ENCODE measurements around the gene TERT.

TERT gene

DNA sequence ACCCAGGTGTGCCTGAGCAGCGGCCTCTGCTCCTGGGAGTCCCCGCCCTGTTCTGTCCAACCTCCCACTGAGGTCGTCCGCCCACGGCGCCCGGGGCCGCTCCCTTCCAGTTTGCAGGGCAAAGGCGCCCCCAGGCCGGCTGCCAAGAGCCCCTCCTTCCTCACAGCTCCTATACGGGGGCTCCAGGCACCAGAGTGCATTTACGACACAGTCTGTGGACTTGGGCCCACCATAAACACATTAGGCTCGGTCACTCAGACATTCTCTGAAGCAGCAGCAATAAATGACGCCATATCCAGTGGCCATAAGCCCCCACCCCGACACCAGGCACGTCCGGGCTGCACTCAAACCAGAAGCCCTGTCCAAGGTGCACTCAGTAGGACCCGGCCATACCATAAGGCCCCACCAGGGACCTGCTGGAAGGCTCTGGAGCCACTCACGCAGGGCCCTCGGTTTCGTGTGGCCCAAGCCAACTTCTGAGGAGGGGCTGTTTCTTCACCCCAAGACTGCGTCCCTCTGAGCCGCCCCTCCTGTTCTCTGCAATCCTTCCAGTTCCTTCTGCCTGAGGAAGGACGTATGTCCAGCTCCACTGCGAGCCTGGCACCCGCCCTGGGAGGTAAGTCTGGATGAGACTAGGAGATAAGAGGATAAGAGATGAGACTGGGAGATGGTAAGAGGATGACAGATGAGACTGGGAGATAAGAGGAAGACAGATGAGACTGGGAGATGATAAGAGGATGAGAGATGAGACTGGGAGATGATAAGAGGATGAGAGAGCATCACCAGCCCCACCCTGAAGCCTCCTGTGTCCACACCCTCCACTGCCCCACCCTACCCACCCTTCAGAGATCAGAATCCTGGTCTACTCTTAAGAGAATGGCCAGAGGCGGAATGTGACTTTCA, 42.9 kb downstream of the TERT start:
- TF ChIP-seq POLR2A (IDR thresholded peaks at IDR 0.05; ENCODE audit: low read depth, low read length), result no peak
- FAIRE-seq (no peak), DNase-seq (ENCODE audit: insufficient read length, low spot score) (no peak)

- TF ChIP-seq POLR2A (IDR thresholded peaks at IDR 0.05; ENCODE audit: low read depth, low read length), result no peak
- FAIRE-seq (no peak), DNase-seq (ENCODE audit: insufficient read length, low spot score) (no peak)
These were observed 45.2 kb downstream of the TERT start for GRCh38 chr5:1249366-1250280.

GRCh38 chr5:1247811-1248210, 47.1 kb downstream of the TERT start:
- FAIRE-seq, result no peak

DNA sequence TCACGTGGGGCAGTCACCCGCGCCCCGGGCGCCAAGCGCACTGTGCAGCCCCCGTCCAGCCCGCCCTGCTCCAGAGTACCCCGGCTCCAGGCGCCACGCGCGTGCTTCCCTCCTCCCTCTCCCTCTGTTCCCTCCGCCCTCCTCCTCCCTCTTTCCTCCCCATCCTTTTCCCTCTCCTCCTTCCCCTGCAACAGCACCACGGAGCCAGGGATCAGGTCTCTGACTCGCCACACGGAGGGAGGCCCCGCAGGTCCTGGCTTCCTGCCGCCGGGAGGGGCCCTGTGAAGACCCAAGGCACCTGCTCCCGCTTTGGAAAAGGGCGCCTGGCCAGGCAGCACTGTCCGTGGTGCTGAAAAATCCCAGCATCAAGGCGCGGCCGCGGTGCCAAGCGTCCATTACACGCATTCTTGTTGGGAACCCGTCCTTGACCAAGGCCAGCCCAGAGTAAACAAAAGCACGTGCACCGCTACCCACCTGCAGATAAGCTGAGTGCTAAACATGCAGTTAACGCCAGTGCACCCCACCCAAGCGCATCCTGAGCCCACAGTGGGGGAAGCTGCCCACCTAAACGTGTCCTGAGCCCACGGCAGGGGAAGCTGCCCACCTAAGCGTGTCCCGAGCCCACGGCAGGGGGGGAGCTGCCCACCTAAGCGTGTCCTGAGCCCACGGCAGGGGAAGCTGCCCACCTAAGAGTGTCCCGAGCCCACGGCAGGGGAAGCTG, 48.0 kb downstream of the TERT start:
- no peak for DNase-seq (ENCODE audit: insufficient read length, low spot score)
- TF ChIP-seq POLR2A (IDR thresholded peaks at IDR 0.05; ENCODE audit: low read depth, low read length), result no peak
- FAIRE-seq, result no peak

More at GRCh38 chr5:1247811-1248210, 47.1 kb downstream of the TERT start:
- no peak for TF ChIP-seq POLR2A (IDR thresholded peaks at IDR 0.05; ENCODE audit: low read depth, low read length)
- no peak for DNase-seq (ENCODE audit: insufficient read length, low spot score)

GRCh38 chr5:1245905-1246576, 48.8 kb downstream of the TERT start:
- DNase-seq (ENCODE audit: insufficient read length, low spot score) (no peak), FAIRE-seq (no peak)
- no peak for TF ChIP-seq POLR2A (IDR thresholded peaks at IDR 0.05; ENCODE audit: low read depth, low read length)

DNA sequence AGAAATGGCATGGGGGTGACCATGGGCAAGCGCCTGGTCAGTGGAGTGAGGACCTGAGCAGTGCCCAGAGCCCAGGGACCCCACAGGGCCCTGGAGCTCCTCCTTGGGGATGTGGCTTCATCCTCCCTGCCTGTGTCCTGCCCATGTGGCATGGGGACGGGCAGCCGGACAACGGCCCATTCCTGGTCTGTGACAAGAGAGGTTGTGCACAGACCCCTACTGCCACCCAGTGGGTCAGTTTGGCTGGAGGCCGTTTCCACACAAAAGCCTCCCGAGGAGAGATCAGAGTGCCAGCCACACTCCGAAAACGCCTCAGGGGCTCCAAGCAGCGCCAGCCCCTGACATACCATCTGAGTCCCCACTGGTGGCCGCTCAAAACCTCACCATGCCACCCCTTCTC, 49.9 kb downstream of the TERT start:
- no peak for TF ChIP-seq POLR2A (IDR thresholded peaks at IDR 0.05; ENCODE audit: low read depth, low read length)
- DNase-seq (ENCODE audit: insufficient read length, low spot score) (no peak), FAIRE-seq (no peak)

GRCh38 chr5:1244255-1244654, 50.6 kb downstream of the TERT start:
- no peak for FAIRE-seq
- no peak for TF ChIP-seq POLR2A (IDR thresholded peaks at IDR 0.05; ENCODE audit: low read depth, low read length)
- no peak for DNase-seq (ENCODE audit: insufficient read length, low spot score)

- TF ChIP-seq POLR2A (IDR thresholded peaks at IDR 0.05; ENCODE audit: low read depth, low read length), result no peak
- DNase-seq (ENCODE audit: insufficient read length, low spot score) (no peak), FAIRE-seq (no peak)
These were observed 51.3 kb downstream of the TERT start for GRCh38 chr5:1243487-1244130.

- DNase-seq (ENCODE audit: insufficient read length, low spot score), result no peak
- no peak for FAIRE-seq
- no peak for TF ChIP-seq POLR2A (IDR thresholded peaks at IDR 0.05; ENCODE audit: low read depth, low read length)
These were observed 52.0 kb downstream of the TERT start for GRCh38 chr5:1242733-1243486.

DNA sequence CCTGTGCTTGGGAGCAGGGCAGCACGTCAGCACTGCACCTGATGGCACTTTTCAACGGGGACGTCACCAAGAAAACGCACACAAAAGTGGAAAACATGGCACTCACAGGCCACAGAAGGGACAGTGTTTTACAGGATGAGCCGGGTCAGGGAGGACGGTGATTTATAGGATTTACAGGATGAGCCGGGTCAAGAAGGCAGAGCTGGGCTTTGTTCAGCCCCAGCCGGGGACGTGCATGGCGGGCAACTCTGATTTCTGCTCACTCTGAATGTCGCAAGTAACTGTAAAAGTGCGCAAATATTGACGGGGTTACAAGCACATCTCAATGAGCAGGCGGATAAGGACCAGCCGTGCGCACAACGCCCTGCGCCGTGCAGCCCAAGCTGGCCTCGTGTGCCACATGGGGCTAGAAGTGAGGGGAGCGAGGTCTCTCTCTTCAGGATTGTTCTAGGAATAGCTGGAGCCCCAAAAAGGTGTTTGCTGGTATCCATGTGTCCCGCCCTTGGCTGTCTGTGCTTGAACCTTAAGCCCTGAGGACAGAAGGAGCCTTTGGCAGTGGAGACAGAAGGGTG, 53.3 kb downstream of the TERT start:
- no peak for FAIRE-seq
- no peak for TF ChIP-seq POLR2A (IDR thresholded peaks at IDR 0.05; ENCODE audit: low read depth, low read length)

GRCh38 chr5:1240496-1241260, 54.2 kb downstream of the TERT start:
- TF ChIP-seq POLR2A (IDR thresholded peaks at IDR 0.05; ENCODE audit: low read depth, low read length), result no peak
- FAIRE-seq, result no peak

More for the DNA sequence above, 53.3 kb downstream of the TERT start:
- DNase-seq (ENCODE audit: insufficient read length, low spot score), result no peak

More at GRCh38 chr5:1240496-1241260, 54.2 kb downstream of the TERT start:
- DNase-seq (ENCODE audit: insufficient read length, low spot score), result no peak

Data from H54 (cell line).